ENCODE data around the gene RPS25.
A peak's percentile ranks its signal among the peaks of the same experiment; 100 is the strongest.
"Not testable (repeated sequence)": the region's sequence is repeated elsewhere in the genome, so short reads cannot be mapped to it uniquely, and the experiment has no call there.

The RPS25 gene

DNA sequence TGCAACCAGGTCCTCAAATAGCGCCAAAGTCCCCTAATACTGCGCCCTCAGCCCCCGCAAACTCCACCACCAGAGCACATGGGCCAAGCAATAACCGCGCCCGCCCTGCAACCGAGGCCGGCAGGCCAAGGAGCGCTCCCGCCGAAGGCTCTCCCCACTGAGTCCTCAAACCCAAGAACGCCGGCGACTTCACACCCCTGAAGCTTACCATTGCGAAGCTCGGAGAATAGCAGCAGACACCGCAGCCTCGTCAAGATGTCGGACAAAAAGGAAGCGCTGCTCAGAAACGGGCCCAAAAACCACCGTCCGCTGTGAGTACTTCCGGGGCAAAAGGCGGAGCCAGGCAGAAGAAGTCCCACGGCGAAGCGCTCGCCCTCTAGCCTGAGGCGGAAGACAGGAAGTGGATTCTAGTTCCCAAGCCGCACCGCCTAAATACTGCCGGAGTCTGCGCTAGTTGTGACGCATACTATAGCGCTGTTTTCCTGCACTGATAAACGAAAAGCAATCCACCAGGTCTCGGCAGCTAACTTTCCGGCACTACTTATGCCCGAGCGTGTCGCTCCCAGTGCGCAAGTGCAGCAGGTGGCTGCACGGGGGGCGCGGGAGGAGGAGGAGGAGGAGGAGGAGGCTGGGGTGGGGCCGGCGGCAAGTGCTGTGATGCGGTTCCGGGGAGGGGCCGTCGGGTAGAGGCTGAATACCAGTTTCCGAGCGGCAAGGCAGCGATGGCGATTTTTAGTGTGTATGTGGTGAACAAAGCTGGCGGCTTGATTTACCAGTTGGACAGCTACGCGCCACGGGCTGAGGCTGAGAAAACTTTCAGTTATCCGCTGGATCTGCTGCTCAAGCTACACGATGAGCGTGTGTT, at the start of gene RPS25, which contains the start of gene TRAPPC4:
Gene RPS25 (minus strand): TSS at position 270 of the 865 bp plus-strand sequence. CDS start 59 bp downstream, at position 211.
Gene TRAPPC4 (plus strand): TSS at position 693 of the 865 bp plus-strand sequence. CDS start 30 bp downstream, at position 723.
- peak; percentile 92 for DNase-seq

DNA sequence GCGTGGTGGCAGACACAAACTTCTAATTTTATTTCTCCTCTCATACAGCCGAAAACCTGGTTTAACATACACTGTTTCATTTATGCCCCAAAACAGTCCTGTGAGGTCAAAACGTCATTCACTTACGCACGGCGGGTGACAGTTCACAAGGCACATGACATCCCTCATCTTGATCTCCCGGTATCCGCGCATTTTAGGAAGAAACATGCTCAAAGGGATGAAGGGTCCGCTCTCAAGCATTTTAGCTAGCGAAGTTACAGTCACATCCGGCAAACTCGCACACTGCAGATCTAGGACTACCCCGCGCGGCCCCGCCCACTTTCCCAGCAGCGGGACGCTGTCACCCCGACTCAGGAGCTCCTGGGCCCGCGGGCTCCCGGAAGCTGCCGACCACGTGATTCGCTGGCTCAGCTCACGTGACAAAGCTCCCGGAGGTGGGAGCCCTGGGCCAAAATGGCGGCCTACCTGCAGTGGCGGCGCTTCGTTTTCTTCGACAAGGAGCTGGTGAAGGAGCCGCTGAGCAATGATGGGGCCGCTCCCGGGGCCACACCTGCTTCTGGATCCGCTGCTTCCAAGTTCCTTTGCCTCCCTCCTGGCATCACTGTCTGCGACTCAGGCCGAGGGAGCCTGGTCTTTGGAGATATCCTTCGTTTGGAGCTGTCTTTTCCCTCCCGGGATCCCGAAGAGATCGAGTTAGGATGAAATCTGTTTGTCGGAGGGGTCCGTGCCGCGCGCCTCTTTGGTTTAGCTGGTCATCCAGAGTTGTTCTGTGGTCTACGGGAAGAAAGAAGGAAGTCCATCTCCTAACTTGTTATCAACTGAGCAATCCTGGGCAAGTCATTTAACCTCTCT, 49.5 kb upstream of the RPS25 start, which contains the start of gene VPS11:
Gene VPS11 (plus strand): TSS at position 448 of the 852 bp plus-strand sequence. CDS start 6 bp downstream, at position 454.
- peak; percentile 89 for DNase-seq

- DNase-seq = no peak
Observed at GRCh38 chr11:119065369-119065768, 47.2 kb upstream of the RPS25 start.

DNA sequence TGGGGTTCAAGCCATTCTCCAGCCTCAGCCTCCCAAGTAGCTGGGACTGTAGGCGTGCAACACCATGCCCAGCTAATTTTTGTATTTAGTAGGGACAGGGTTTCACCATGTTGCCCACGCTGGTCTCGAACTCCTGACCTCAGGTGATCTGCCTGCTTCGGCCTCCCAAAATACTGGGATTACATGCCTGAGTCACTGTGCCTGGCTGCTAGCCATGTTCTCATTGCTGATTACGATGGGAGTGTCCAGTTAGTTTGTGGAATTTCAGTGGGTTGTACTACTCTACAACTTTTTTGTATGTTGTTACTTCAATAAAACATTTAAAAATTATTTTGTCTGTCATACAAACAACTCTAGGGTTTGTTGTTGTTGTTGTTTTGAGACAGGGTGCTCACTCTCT, 44.6 kb upstream of the RPS25 start:
- no peak for DNase-seq

- no peak for DNase-seq
Observed at GRCh38 chr11:119061256-119061655, 43.1 kb upstream of the RPS25 start.

DNA sequence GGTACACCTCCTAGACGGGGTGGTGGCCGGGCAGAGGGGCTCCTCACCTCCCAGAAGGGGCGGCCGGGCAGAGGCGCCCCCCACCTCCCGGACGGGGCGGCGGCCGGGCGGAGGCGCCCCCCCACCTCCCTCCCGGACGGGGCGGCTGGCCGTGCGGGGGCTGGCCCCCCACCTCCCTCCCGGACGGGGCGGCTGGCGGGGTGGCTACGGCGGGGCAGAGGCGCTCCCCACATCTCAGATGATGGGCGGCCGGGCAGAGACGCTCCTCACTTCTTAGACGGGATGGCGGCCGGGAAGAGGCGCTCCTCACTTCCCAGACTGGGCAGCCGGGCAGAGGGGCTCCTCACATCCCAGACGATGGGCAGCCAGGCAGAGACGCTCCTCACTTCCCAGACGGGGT, 41.0 kb upstream of the RPS25 start:
- DNase-seq = not testable (repeated sequence)

DNA sequence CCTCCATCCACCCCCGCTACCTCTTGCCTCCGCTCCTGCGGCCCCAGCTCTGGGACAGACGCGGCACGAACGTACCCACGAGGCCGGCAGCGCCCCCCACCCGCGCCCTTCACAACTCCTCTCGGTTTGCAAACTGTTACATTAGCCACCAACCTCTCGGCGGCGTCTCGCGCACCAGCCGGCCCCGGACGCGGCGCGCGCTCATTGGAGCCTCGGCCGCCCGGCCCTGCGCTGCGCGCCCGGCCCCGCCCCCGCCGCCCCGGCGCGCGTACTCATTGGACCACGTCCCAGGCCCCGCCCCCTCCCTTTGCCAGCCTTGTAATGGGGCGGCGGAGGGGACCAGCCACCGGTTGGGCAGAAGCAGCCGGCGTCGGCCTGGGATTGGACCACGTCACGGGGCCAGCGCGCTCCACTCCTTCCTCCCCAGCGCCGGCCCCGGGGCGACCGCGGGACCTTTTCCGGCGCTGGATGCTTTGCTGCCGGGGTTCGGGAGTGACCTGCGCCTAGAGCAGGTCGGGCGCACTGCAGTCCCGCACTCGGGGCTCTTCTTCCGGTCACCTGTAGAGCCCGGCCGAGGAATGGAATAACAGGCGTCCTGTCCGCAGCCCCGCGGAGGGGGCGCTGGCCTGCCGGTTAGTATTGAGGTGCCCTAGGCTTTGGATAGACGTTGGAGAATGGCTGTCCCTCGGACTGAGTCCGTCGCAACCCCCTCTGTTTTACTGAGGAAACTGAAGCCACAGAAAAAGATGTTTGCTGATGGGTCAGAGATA, 39.0 kb upstream of the RPS25 start, which contains the start of gene HYOU1:
Gene HYOU1 (minus strand): TSS at position 206 of the 770 bp plus-strand sequence. CDS start 1,045 bp downstream, outside the sequence.
- DNase-seq = peak; percentile 86

GRCh38 chr11:119056421-119056999, 38.4 kb upstream of the RPS25 start:
- no peak for DNase-seq

GRCh38 chr11:119055901-119056300, 37.8 kb upstream of the RPS25 start:
- DNase-seq = no peak

- no peak for DNase-seq
Observed at GRCh38 chr11:119054418-119054817, 36.3 kb upstream of the RPS25 start.

GRCh38 chr11:119052163-119052814, 34.1 kb upstream of the RPS25 start:
- DNase-seq = no peak

DNA sequence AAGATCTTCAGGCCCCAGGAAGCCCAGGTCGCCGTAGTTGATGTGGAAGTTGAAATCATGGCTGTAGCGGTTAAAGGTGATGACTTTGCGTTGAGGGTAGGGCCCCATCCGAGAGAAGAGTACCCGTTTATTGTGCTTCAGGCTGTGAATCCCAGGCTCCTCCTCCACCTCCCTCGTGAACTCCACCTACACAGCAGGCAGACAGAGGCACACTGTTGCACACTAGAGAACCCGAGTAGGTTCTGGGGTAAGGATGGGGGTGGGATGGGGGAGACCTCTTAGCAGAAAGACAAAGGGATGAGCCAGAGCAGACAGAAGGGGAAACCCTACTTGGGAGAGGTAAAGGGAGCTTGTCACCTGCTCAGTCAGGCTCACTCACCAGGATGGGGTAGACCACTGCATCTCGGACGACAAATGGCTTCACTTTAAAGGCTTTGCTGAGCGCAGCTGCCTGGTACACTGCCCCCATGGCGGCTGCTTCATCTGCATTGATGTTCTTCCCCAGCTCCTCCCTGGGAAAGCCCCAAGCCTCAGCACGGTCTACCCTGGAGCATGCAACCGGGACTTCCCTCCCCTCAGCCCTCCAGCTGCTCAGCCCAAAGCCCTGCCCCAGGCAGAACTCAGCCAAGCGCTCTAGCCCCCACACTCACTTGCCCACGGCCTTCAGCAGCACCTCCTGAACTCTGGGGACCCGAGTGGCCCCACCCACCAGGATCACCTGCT, 33.5 kb upstream of the RPS25 start:
- DNase-seq = no peak

DNA sequence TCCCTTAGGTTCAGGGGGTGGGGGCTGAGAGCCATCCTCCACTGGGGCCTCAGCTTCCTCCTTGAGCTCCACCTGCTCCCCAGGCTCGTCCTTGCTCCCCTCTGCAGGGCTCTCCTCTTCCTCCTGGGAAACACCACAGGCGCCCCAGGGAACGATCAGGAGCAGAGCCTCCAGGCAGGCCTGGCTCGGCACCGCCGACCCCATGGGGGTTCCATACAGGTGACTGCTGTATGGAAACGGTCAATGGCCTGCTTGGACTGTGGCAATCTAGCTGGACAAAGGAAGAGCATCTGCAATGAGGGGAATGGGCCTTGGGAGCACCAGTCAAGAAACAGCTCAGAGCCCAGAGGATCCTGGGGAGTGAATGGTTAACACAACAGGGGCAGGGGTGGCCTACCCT, 30.9 kb upstream of the RPS25 start:
- DNase-seq = no peak

DNA sequence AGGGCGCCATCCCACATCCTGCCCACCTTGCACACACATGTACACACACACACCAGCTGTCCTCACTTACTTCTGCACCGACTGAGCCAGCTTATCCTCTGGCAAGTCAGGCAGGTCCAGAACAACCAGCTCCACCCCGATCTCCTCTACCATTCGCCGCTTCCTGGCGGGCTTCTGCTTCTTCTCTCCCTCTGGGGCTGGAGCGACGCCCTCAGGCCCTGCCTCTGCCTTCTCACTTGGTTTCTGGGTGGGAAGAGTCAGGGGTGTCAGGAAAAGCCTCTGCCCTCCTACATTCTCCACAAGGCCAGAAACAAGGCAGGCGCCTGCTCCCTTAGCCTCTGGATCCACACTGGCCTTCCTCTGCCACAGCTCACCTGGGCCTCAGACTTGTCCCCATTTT, 30.5 kb upstream of the RPS25 start:
- DNase-seq = no peak

DNA sequence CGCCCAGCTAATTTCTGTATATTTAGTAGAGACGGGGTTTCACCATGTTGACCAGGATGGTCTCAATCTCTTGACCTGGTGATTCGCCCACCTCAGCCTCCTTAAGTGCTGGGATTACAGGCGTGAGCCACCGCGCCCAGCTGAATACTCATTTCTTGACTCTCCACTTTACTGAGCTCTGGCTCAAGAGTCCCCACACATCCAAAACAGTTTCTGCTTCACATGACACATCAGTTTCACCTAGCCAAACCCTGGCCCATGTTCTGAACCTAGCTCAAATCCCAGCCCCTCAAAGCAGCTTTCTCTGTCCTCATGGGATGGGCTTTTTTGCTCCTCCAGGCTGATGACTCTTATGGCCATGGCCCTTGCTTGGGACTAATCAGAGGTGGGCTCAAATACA, 29.1 kb upstream of the RPS25 start:
- DNase-seq = no peak

GRCh38 chr11:119046489-119046888, 28.3 kb upstream of the RPS25 start:
- no peak for DNase-seq

- DNase-seq = no peak
Observed at GRCh38 chr11:119044708-119045107, 26.6 kb upstream of the RPS25 start.

DNA sequence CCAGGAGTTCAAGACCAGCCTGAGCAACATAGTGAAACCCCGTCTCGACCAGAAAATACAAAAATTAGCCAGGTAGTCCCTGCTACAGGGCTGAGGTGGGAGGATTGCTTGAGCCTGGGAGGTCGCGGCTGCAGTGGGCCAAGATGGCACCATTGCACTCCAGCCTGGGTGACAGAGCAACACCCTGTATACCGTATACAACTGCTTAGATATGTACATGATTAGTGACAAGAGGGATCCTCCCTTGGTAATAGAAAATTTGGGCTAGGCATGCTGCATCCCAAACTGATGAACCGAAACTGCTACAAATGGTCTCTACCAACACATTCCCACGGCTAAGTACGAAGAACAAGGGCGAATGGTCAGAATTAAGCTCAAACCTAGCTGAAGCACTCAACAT, 24.8 kb upstream of the RPS25 start:
- DNase-seq = no peak

GRCh38 chr11:119041821-119042514, 23.8 kb upstream of the RPS25 start:
- DNase-seq = no peak

GRCh38 chr11:119039471-119039870, 21.3 kb upstream of the RPS25 start:
- not testable (repeated sequence) for DNase-seq

Data from NCI-H2171 treated with DMSO at 0.1 percent for 48 hours (cell line).